CD14-positive monocyte (primary cell): ENCODE data around the gene VWA1. TPM values are rescaled to one million over a fixed set of nuclear protein-coding genes. Genes with fewer than 3 reads are reported as not detected.

Experiments used
- DNase-seq, 3 donors: peaks; one replicate each; pipeline ENCODE4 v3.0.0-alpha.2; 2011 to 2022
- H2AFZ ChIP-seq: 2 replicates; pipeline ENCODE4 v1.6.0; 2012; ENCODE audit warnings: mild to moderate bottlenecking, low read depth, low read length, inconsistent platforms; ENCODE audit not compliant: insufficient read depth, poor library complexity, severe bottlenecking
- H3K27ac ChIP-seq, 2 donors: 1 replicate in 1 of 2; 2 replicates in 1 of 2; pipeline ENCODE4 v1.5.1; 2012 to 2013; ENCODE audit warnings: low read length in 2 of 2, control low read depth in 1 of 2, inconsistent platforms in 1 of 2, low read depth in 1 of 2, mild to moderate bottlenecking in 1 of 2
- H3K27me3 ChIP-seq, 2 donors: one replicate each; pipeline versions ENCODE4 v1.6.0 to v1.6.1; 2011 to 2013; ENCODE audit warnings: low read length in 2 of 2; ENCODE audit not compliant: control insufficient read depth in 2 of 2, insufficient read depth in 2 of 2
- H3K36me3 ChIP-seq, 2 donors: replicated peaks in 1 of 2; 1 replicate in 1 of 2; 2 replicates in 1 of 2; pipeline versions ENCODE4 v1.5.1 to v1.6.1; 2012 to 2013; ENCODE audit warnings: low read length in 2 of 2, control low read depth in 1 of 2, inconsistent platforms in 1 of 2, mild to moderate bottlenecking in 1 of 2; ENCODE audit not compliant: insufficient read depth in 2 of 2, control insufficient read depth in 1 of 2
- H3K4me1 ChIP-seq, 2 donors: 1 replicate in 1 of 2; 2 replicates in 1 of 2; pipeline versions ENCODE4 v1.5.1 to v1.6.1; 2012 to 2013; ENCODE audit warnings: low read length in 2 of 2, control low read depth in 1 of 2, inconsistent platforms in 1 of 2, mild to moderate bottlenecking in 1 of 2, moderate library complexity in 1 of 2; ENCODE audit not compliant: insufficient read depth in 2 of 2, control insufficient read depth in 1 of 2
- H3K4me2 ChIP-seq: replicated peaks from 2 replicates; pipeline ENCODE3; 2012; ENCODE audit warnings: low read length, moderate library complexity, mild to moderate bottlenecking; ENCODE audit not compliant: poor library complexity, severe bottlenecking; ENCODE audit errors: extremely low read depth
- H3K4me3 ChIP-seq, 3 experiments: fragments of 200-600 bp in 1 of 3; sonication (generic) in 1 of 3; replicated peaks in 1 of 3; 1 replicate in 2 of 3; 2 replicates in 1 of 3; pipeline ENCODE4 v1.5.1; 2011 to 2013; ENCODE audit warnings: low read length in 3 of 3, mild to moderate bottlenecking in 3 of 3, control low read depth in 2 of 3, low read depth in 2 of 3, inconsistent platforms in 1 of 3, moderate library complexity in 1 of 3
- H3K79me2 ChIP-seq: 2 replicates; pipeline ENCODE4 v1.6.0; 2012; ENCODE audit warnings: mild to moderate bottlenecking, control low read depth, inconsistent platforms, low read length, moderate library complexity; ENCODE audit not compliant: insufficient read depth
- H3K9ac ChIP-seq: 2 replicates; pipeline ENCODE4 v1.6.0; 2017; ENCODE audit warnings: low read length, mild to moderate bottlenecking; ENCODE audit not compliant: insufficient read depth, poor library complexity, severe bottlenecking
- H3K9me3 ChIP-seq, 2 donors: replicated peaks in 1 of 2; 1 replicate in 1 of 2; 2 replicates in 1 of 2; pipeline versions ENCODE4 v1.5.1 to v1.6.1; 2012 to 2013; ENCODE audit warnings: low read length in 2 of 2, control low read depth in 1 of 2; ENCODE audit not compliant: control insufficient read depth in 1 of 2, insufficient read depth in 1 of 2
- H4K20me1 ChIP-seq: 2 replicates; pipeline ENCODE4 v1.6.0; 2012; ENCODE audit warnings: mild to moderate bottlenecking, low read length, control low read depth, moderate library complexity; ENCODE audit not compliant: insufficient read depth
- H3K27ac Mint-ChIP-seq, 7 donors: one replicate each; pipeline ENCODE4 v1.8.0; 2020; ENCODE audit warnings: mild to moderate bottlenecking in 7 of 7, mixed read lengths in 7 of 7, moderate library complexity in 6 of 7, inconsistent platforms in 2 of 7
- H3K27me3 Mint-ChIP-seq, 3 donors: one replicate each; pipeline ENCODE4 v1.8.0; 2021 to 2022; ENCODE audit warnings: low read depth in 3 of 3, mild to moderate bottlenecking in 3 of 3, mixed read lengths in 3 of 3, moderate library complexity in 3 of 3, inconsistent platforms in 1 of 3
- H3K36me3 Mint-ChIP-seq, 2 donors: one replicate each; pipeline ENCODE4 v1.8.0; 2020; ENCODE audit warnings: mixed read lengths in 2 of 2, inconsistent platforms in 1 of 2, mild to moderate bottlenecking in 1 of 2
- H3K4me1 Mint-ChIP-seq: one replicate; pipeline ENCODE4 v1.8.0; 2020; ENCODE audit warnings: mild to moderate bottlenecking, mixed read lengths
- H3K4me3 Mint-ChIP-seq, 2 donors: one replicate each; pipeline ENCODE4 v1.8.0; 2020; ENCODE audit warnings: mild to moderate bottlenecking in 2 of 2, mixed read lengths in 2 of 2, moderate library complexity in 1 of 2
- H3K9me3 Mint-ChIP-seq, 7 donors: one replicate each; pipeline ENCODE4 v1.8.0; 2020 to 2022; ENCODE audit warnings: mixed read lengths in 7 of 7, mild to moderate bottlenecking in 6 of 7, moderate library complexity in 6 of 7, inconsistent platforms in 2 of 7
- WGBS: methylation state at CpG from one replicate; pipeline ENCODE4 v1.1.5; 2013; ENCODE audit warnings: missing lambda C conversion rate; ENCODE audit not compliant: insufficient coverage; 5-methylcytosine and 5-hydroxymethylcytosine counted together
- intact Hi-C, 2 donors: fragments of 100-400 bp; cut with micrococcal nuclease; formaldehyde crosslinking; loops; one replicate each; pipeline versions ENCODE4 v1.15.0 to v1.15.1; 2023
- polyA plus RNA-seq, 3 donors: library from polyadenylated mRNA; depleted of rRNA in 1 of 3; unstranded in 2 of 3; stranded (reverse) in 1 of 3; fragments of 300-500 nt in 2 of 3; fragments of >200 nt in 1 of 3; fragmentation: Illumina TruSeq in 2 of 3; gene quantifications; 1 replicate in 2 of 3; 2 replicates in 1 of 3; pipeline ENCODE4 v1.2.3, GENCODE V29; 2012 to 2021
- TF ChIP-seq, protein P1 (sequence below): fragments of 200-600 bp; IDR thresholded peaks from one replicate; pipeline ENCODE4 v1.8.0; 2022; ENCODE audit warnings: antibody characterized with exemption, mild to moderate bottlenecking

The VWA1 gene
- polyA plus RNA-seq, 3 donors: not detected

GRCh38 chr1:1421147-1421906 lies 14.2 kb upstream of the VWA1 start, which contains the start of gene ANKRD65:
Gene ANKRD65, minus strand, starts transcription at chr1:1421276. Its CDS starts 271 bp downstream, at chr1:1421005.
- peaks cover 2 to 19% of the 10 kb centered on the region in 2 donors for H3K27me3 ChIP-seq
- H3K27ac ChIP-seq: no peak within 1 kb of the TSS
- H4K20me1 ChIP-seq: no peaks in the 10 kb centered on the region
- no peak within 1 kb of the TSS for H3K4me2 ChIP-seq
- 90% methylated on average over 11 of the region's 18 CpGs for WGBS
- intact Hi-C loops: no loop called here
- H2AFZ ChIP-seq: no peak within 1 kb of the TSS
- peaks cover 24 to 54% (median 27%) of the 10 kb centered on the region in 3 donors for H3K27me3 Mint-ChIP-seq
- no peak for DNase-seq
- H3K36me3 Mint-ChIP-seq: no peaks in the 10 kb centered on the region
- H3K9me3 ChIP-seq: no peaks in the 10 kb centered on the region
- peak within 1 kb of the TSS in 1 of 2 donors; percentile 51 for H3K4me3 Mint-ChIP-seq
- TF ChIP-seq, protein P1, sequence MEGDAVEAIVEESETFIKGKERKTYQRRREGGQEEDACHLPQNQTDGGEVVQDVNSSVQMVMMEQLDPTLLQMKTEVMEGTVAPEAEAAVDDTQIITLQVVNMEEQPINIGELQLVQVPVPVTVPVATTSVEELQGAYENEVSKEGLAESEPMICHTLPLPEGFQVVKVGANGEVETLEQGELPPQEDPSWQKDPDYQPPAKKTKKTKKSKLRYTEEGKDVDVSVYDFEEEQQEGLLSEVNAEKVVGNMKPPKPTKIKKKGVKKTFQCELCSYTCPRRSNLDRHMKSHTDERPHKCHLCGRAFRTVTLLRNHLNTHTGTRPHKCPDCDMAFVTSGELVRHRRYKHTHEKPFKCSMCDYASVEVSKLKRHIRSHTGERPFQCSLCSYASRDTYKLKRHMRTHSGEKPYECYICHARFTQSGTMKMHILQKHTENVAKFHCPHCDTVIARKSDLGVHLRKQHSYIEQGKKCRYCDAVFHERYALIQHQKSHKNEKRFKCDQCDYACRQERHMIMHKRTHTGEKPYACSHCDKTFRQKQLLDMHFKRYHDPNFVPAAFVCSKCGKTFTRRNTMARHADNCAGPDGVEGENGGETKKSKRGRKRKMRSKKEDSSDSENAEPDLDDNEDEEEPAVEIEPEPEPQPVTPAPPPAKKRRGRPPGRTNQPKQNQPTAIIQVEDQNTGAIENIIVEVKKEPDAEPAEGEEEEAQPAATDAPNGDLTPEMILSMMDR: no peak
- no peak within 1 kb of the TSS for H3K9ac ChIP-seq
- peaks cover 0 to 4% (median 0%) of the 10 kb centered on the region in 7 donors for H3K9me3 Mint-ChIP-seq
- H3K4me1 Mint-ChIP-seq: no peaks in the 10 kb centered on the region
- no peak within 1 kb of the TSS for H3K4me3 ChIP-seq
- H3K27ac Mint-ChIP-seq: no peak within 1 kb of the TSS
- H3K79me2 ChIP-seq: no peaks in the 10 kb centered on the region
- no peaks in the 10 kb centered on the region for H3K36me3 ChIP-seq
- H3K4me1 ChIP-seq: no peaks in the 10 kb centered on the region

GRCh38 chr1:1421907-1422464 lies 13.5 kb upstream of the VWA1 start:
- 93% methylated on average over 3 of the region's 7 CpGs for WGBS

More at GRCh38 chr1:1421907-1422464, 13.5 kb upstream of the VWA1 start:
- Histone ChIP-seq H3K27ac (no peak overlapping the region), H2AFZ (no peak overlapping the region), H3K79me2 (no peaks in the 10 kb centered on the region), H3K27me3 (peaks cover 2 to 25% of the 10 kb centered on the region in 2 donors), H3K4me3 (no peak overlapping the region), H3K9ac (no peak overlapping the region), H3K9me3 (no peaks in the 10 kb centered on the region), H3K4me2 (no peak overlapping the region), H3K36me3 (no peaks in the 10 kb centered on the region), H3K4me1 (no peaks in the 10 kb centered on the region), H4K20me1 (no peaks in the 10 kb centered on the region)
- Mint-ChIP-seq H3K36me3 (no peaks in the 10 kb centered on the region), H3K4me3 (peak overlapping the region in 1 of 2 donors; percentile 48), H3K4me1 (no peaks in the 10 kb centered on the region), H3K9me3 (peaks cover 0 to 4% (median 0%) of the 10 kb centered on the region in 7 donors), H3K27me3 (peaks cover 26 to 61% (median 29%) of the 10 kb centered on the region in 3 donors), H3K27ac (no peak overlapping the region)
- TF ChIP-seq, protein P1: no peak
- intact Hi-C loops: no loop called here
- DNase-seq: no peak
